GM23338 (cell line): ENCODE results near the gene MBD2.

ENCODE experiments used
- POLR2AphosphoS5 ChIP-seq: IDR thresholded peaks from 2 replicates; pipeline ENCODE4 v1.6.1; 2016; ENCODE audit warnings: antibody characterized with exemption, low read depth
- TF ChIP-seq, protein P1 (sequence below), 2 experiments: fragments of 200-600 bp in 1 of 2; sonication (generic) in 1 of 2; conservative IDR thresholded peaks; 2 replicates each; pipeline versions ENCODE4 v1.5.1 to v1.6.1; 2016 to 2017; ENCODE audit warnings: antibody characterized with exemption in 2 of 2, low read depth in 2 of 2, mild to moderate bottlenecking in 2 of 2, moderate library complexity in 1 of 2

DNA sequence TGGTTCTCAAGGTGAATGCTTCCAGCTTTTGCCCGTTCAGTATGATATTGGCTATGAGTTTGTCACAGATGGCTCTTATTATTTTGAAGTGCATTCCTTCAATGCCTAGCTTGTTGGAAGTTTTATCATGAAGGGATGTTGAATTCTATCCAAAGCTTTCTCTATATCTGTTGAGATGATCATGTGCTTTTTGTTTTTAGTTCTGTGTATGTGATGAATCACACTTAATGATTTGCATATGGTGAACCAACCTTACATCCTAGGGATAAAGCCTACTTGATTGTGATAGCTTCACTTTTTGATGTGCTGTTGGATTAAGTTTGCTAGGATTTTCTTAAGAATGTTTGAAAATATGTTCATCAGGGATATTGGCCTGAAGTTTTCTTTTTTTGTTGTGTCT is 112.1 kb downstream of the MBD2 start:
- no peak for TF ChIP-seq POLR2AphosphoS5
- TF ChIP-seq, protein P1, sequence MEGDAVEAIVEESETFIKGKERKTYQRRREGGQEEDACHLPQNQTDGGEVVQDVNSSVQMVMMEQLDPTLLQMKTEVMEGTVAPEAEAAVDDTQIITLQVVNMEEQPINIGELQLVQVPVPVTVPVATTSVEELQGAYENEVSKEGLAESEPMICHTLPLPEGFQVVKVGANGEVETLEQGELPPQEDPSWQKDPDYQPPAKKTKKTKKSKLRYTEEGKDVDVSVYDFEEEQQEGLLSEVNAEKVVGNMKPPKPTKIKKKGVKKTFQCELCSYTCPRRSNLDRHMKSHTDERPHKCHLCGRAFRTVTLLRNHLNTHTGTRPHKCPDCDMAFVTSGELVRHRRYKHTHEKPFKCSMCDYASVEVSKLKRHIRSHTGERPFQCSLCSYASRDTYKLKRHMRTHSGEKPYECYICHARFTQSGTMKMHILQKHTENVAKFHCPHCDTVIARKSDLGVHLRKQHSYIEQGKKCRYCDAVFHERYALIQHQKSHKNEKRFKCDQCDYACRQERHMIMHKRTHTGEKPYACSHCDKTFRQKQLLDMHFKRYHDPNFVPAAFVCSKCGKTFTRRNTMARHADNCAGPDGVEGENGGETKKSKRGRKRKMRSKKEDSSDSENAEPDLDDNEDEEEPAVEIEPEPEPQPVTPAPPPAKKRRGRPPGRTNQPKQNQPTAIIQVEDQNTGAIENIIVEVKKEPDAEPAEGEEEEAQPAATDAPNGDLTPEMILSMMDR (conservative IDR thresholded peaks at IDR 0.05; ENCODE audit: low read depth in 2 of 2) = no peak
